WERI-Rb-1 (cell line): ENCODE measurements around the gene AGAP1.

Source experiments
- DNase-seq: peaks from one replicate; pipeline ENCODE4 v3.0.0-alpha.2; 2020
- H3K27ac ChIP-seq: fragments of 250-450 bp; sonication (Bioruptor Pico); 2 replicates; pipeline ENCODE4 v1.5.1; 2020; ENCODE audit warnings: mild to moderate bottlenecking, moderate library complexity
- H3K27me3 ChIP-seq: fragments of 250-450 bp; sonication (Bioruptor Pico); 2 replicates; pipeline ENCODE4 v1.5.1; 2021; ENCODE audit warnings: mild to moderate bottlenecking, low read depth, moderate library complexity; ENCODE audit not compliant: insufficient read depth, severe bottlenecking
- H3K36me3 ChIP-seq: fragments of 250-450 bp; sonication (Bioruptor Pico); 2 replicates; pipeline ENCODE4 v1.5.1; 2020; ENCODE audit warnings: mild to moderate bottlenecking, moderate library complexity
- H3K4me3 ChIP-seq: 2 replicates; pipeline ENCODE4 v1.5.1; 2011; ENCODE audit warnings: low read depth, mild to moderate bottlenecking, control low read depth, low read length
- H3K9me3 ChIP-seq: fragments of 250-450 bp; sonication (Bioruptor Pico); 2 replicates; pipeline ENCODE4 v1.5.1; 2021; ENCODE audit warnings: mild to moderate bottlenecking, moderate library complexity; ENCODE audit not compliant: severe bottlenecking
- TF ChIP-seq, protein P1 (sequence below): IDR thresholded peaks from 2 replicates; pipeline ENCODE4 v1.5.1; 2011; ENCODE audit warnings: low read depth, mild to moderate bottlenecking, control low read depth, inconsistent platforms, low read length

Gene AGAP1

DNA sequence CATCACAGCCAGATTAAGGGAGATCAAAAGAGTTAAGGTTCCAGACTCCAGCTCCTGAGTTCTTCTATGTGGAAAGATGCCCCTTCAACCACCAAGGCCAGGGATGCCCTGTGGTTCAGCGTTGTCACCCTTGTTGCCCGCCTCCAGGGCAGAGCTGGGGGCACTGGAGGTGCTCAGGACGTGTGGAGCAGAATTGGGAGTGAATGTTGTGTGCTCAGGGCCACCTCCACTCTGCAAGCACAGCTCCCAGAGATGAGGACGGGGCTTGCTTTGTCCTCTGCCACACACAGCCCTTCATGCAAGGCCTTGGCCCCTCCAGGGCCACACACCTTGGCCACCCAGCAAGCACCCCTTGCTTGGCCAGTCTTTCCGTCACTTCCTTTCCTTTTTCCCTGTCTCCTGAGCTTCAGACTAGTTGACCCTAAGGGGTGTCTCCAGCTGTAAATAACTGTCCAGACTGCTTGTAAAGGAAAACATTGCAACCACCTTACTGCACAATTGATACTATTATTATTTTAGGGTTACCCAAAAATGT is 103.3 kb downstream of the AGAP1 start:
- H3K36me3 ChIP-seq, result no peaks in the 10 kb centered on the region
- no peak overlapping the region for H3K27ac ChIP-seq
- DNase-seq, result no peak
- no peaks in the 10 kb centered on the region for H3K9me3 ChIP-seq
- no peak overlapping the region for H3K4me3 ChIP-seq
- H3K27me3 ChIP-seq, result no peaks in the 10 kb centered on the region
- TF ChIP-seq, protein P1, sequence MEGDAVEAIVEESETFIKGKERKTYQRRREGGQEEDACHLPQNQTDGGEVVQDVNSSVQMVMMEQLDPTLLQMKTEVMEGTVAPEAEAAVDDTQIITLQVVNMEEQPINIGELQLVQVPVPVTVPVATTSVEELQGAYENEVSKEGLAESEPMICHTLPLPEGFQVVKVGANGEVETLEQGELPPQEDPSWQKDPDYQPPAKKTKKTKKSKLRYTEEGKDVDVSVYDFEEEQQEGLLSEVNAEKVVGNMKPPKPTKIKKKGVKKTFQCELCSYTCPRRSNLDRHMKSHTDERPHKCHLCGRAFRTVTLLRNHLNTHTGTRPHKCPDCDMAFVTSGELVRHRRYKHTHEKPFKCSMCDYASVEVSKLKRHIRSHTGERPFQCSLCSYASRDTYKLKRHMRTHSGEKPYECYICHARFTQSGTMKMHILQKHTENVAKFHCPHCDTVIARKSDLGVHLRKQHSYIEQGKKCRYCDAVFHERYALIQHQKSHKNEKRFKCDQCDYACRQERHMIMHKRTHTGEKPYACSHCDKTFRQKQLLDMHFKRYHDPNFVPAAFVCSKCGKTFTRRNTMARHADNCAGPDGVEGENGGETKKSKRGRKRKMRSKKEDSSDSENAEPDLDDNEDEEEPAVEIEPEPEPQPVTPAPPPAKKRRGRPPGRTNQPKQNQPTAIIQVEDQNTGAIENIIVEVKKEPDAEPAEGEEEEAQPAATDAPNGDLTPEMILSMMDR, result no peak

DNA sequence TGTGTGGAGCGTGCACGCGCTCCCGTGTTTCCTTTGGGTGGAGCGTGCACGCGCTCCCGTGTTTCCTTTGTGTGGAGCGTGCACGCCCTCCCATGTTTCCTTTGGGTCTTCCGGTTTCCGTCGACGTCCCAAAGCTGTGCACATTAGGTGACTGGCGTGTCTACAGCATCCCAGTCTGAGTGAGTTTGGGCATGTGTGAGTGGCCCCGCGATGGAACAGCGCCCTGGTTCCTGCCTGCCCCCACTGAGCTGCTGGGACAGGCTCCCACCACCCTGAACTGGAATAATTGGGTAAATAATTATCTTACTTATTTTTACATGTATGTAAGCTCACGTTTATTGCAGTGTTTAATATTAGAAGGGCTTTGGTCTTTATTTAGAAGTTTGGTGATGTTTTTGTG is 104.2 kb downstream of the AGAP1 start:
- no peak overlapping the region for H3K27ac ChIP-seq
- DNase-seq, result no peak
- H3K36me3 ChIP-seq, result no peaks in the 10 kb centered on the region
- H3K9me3 ChIP-seq, result no peaks in the 10 kb centered on the region
- no peaks in the 10 kb centered on the region for H3K27me3 ChIP-seq
- H3K4me3 ChIP-seq, result no peak overlapping the region
- TF ChIP-seq, protein P1, result no peak

DNA sequence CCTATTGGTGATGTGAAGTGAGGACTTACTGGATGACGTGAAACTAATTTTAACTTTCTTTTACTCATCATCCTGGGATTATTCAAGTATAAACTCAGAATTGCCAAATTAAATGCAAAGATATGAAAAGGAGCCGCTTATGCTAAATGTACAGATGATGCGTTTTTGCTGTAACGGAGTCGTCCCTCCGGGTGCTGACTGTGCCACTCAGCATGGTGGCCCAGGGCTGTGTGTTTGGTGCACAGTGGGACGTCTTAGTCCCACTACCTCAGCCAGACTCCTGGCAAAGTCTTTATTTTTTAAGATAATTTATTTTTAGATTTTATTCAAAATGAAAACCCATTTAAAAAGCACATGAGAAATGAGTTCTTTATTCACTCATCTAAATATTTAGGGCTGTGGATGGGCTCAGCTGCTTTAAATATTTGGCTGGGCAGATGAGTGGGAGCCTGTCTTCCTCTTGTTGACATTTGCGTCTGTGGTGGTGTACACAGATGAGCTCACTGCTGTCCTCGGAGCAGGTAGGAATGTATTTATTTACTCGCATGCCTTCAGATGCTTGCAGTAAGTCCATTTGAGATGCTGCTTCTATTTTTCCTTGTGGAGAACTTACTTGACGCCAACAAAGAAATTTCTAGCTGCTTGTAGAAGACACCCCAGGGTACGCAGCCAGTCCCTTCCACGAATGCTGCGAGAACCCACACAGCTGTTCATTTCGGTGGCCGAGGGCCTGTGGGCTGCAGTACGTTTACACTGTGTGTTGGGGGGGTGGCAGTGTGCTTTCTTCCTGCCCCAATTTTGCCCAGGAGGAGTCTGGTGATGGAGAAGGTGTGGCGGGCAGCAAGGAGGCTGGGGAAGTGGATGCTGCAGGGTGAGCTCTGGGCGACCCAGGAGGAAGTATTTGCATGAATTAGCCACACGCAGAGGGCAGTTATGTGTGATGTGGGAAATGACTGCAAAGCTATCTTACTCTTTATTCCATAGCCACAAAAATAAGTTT is 105.0 kb downstream of the AGAP1 start:
- Histone ChIP-seq H3K36me3 (no peaks in the 10 kb centered on the region), H3K27me3 (no peaks in the 10 kb centered on the region), H3K9me3 (no peaks in the 10 kb centered on the region), H3K4me3 (no peak overlapping the region), H3K27ac (no peak overlapping the region)
- no peak for DNase-seq
- TF ChIP-seq, protein P1, result no peak

DNA sequence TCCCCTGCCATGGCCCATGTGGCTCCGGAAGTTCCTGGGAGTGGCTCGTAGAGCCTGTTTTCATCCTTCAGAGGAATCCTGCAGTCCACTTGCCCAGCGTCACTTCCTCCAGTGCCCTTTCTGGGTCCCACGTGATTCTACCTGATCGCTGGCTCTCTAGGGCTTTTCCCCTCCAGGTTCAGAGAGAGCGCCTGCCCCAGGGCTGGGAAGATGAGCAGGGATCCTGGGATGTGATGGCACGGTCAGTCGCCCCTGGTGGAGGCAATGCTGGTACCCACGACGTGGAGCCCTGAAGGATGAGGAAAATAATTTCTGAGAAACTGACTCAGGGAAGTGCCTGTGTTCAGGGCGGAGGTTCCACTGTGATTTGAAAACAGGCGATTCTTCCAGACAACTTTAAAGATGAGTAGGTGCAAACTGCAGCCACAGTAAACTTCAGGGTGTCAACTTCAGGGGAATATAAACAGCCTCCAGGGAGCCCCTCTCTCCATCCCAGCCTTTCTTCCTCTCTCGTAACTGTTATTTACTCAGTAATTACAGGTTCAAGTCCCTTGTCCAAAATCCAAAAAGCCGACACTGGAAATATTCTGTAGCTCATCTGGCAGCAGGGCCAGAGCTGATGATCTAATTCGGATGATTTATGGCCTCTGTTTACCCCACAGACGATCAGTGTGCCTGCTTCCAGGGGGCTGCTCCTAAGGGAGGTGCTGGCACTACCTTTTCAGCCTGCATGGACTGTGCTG is 105.9 kb downstream of the AGAP1 start:
- no peak overlapping the region for H3K27ac ChIP-seq
- no peak overlapping the region for H3K4me3 ChIP-seq
- TF ChIP-seq, protein P1, result no peak
- H3K36me3 ChIP-seq, result no peaks in the 10 kb centered on the region
- no peaks in the 10 kb centered on the region for H3K27me3 ChIP-seq
- no peak for DNase-seq
- H3K9me3 ChIP-seq, result no peaks in the 10 kb centered on the region

DNA sequence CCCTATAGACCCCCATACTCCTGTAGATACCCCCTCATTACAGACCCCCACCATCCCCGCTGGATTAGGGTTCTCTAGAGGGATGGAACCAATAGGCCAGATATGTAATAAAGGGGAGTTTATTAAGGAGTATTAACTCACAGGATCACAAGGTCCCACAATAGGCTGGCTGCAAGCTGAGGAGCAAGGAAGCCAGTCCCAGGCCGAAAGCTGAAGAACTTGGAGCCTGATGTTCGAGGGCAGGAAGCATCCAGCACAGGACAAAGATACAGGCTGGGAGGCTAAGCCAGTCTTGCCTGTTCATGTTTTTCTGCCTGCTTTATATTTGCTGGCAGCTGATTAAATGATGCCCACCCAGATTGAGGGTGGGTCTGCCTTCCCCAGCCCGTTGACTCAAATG is 106.6 kb downstream of the AGAP1 start:
- DNase-seq, result no peak
- no peaks in the 10 kb centered on the region for H3K9me3 ChIP-seq
- TF ChIP-seq, protein P1, result no peak
- H3K27me3 ChIP-seq, result no peaks in the 10 kb centered on the region
- H3K36me3 ChIP-seq, result no peaks in the 10 kb centered on the region
- no peak overlapping the region for H3K27ac ChIP-seq
- no peak overlapping the region for H3K4me3 ChIP-seq
